Body of pancreas (tissue), 4 donors: ENCODE data around the gene DGKI. TPM values are rescaled to one million over a fixed set of nuclear protein-coding genes. Genes with fewer than 3 reads are reported as not detected.

Source experiments
- ATAC-seq: fragments of 150-250 bp; one replicate; pipeline ENCODE4 v1.9.1; 2016
- DNase-seq, 4 donors: peaks; one replicate each; pipeline ENCODE4 v3.0.0-alpha.2; 2019
- H3K27ac ChIP-seq, 4 donors: fragments of 200-600 bp; sonication (generic); 1 replicate in 3 of 4; 2 replicates in 1 of 4; pipeline versions ENCODE4 v1.5.1 to v1.6.1; 2016 to 2019; ENCODE audit warnings: mild to moderate bottlenecking in 1 of 4, mixed read lengths in 1 of 4, moderate library complexity in 1 of 4
- H3K27me3 ChIP-seq, 2 donors: fragments of 200-600 bp; sonication (generic); one replicate each; pipeline ENCODE4 v1.6.0; 2016; ENCODE audit warnings: mild to moderate bottlenecking in 1 of 2
- H3K36me3 ChIP-seq, 2 donors: fragments of 200-600 bp; sonication (generic); replicated peaks in 1 of 2; 2 replicates each; pipeline ENCODE4 v1.5.1; 2016; ENCODE audit warnings: low read depth in 2 of 2; ENCODE audit not compliant: insufficient read depth in 1 of 2
- H3K4me1 ChIP-seq: fragments of 200-600 bp; sonication (generic); one replicate; pipeline ENCODE4 v1.6.0; 2016
- H3K4me3 ChIP-seq, 2 donors: fragments of 200-600 bp; sonication (generic); 1 replicate in 1 of 2; 2 replicates in 1 of 2; pipeline ENCODE4 v1.5.1; 2016 to 2019
- H3K9me3 ChIP-seq, 3 donors: fragments of 200-600 bp; sonication (generic); 1 replicate in 2 of 3; 2 replicates in 1 of 3; pipeline ENCODE4 v1.5.1; 2016
- POLR2A ChIP-seq, 3 donors: fragments of 450-650 bp; IDR thresholded peaks; one replicate each; pipeline ENCODE4 v1.6.1; 2016; ENCODE audit warnings: antibody characterized with exemption in 3 of 3, mild to moderate bottlenecking in 2 of 3
- WGBS, 2 donors: methylation state at CpG; one replicate each; pipeline ENCODE4 v1.1.5; 2017; 5-methylcytosine and 5-hydroxymethylcytosine counted together
- intact Hi-C: fragments of 100-400 bp; cut with DNase I; formaldehyde crosslinking; loops from one replicate; pipeline ENCODE4 v1.15.1; 2023
- total RNA-seq, 2 donors: library from RNA; depleted of rRNA; stranded (reverse); fragments of >200 nt; gene quantifications; one replicate each; pipeline ENCODE4 v1.1.0, GENCODE V29; 2016
- TF ChIP-seq, protein P1 (sequence below), 7 experiments: fragments of 450-650 bp in 4 of 7; fragments of 200-600 bp in 3 of 7; sonication (generic) in 3 of 7; IDR thresholded peaks; one replicate each; pipeline ENCODE4 v1.5.1; 2016 to 2019; ENCODE audit warnings: antibody characterized with exemption in 7 of 7

DGKI gene
- total RNA-seq, 2 donors from 2014 or later = 2.6 TPM; not detected in 1

DNA sequence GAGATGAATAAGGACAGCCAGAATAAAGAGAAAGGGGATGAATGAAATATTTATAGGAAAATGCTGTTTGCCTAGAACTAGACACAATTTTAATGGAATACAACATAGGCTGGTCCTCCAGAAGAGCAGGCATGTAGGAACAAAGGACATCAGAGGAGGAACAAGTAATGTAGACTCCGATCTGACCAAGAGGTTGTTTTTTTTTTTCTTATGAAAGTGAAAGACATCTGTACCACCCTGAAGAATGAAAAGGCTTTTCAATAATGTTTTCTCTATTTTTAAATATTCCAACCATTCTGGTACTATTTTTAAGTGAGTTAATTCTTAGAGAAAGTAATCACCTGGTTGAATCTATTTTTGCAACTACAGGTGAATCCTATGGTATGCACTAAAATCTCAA lies 366.4 kb downstream of the DGKI start:
- Histone ChIP-seq H3K27ac (no peak overlapping the region), H3K9me3 (no peaks in the 10 kb centered on the region), H3K4me1 (no peaks in the 10 kb centered on the region), H3K27me3 (no peaks in the 10 kb centered on the region), H3K36me3 (no peaks in the 10 kb centered on the region), H3K4me3 (no peak overlapping the region)
- no peak for ATAC-seq
- intact Hi-C loops = no loop called here
- TF ChIP-seq, protein P1, sequence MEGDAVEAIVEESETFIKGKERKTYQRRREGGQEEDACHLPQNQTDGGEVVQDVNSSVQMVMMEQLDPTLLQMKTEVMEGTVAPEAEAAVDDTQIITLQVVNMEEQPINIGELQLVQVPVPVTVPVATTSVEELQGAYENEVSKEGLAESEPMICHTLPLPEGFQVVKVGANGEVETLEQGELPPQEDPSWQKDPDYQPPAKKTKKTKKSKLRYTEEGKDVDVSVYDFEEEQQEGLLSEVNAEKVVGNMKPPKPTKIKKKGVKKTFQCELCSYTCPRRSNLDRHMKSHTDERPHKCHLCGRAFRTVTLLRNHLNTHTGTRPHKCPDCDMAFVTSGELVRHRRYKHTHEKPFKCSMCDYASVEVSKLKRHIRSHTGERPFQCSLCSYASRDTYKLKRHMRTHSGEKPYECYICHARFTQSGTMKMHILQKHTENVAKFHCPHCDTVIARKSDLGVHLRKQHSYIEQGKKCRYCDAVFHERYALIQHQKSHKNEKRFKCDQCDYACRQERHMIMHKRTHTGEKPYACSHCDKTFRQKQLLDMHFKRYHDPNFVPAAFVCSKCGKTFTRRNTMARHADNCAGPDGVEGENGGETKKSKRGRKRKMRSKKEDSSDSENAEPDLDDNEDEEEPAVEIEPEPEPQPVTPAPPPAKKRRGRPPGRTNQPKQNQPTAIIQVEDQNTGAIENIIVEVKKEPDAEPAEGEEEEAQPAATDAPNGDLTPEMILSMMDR (IDR thresholded peaks at IDR 0.05) = no peak
- no peak for TF ChIP-seq POLR2A (IDR thresholded peaks at IDR 0.05)
- WGBS, 2 donors = 52 to 78% methylated on average over 1 of the region's 1 CpG
- no peak for DNase-seq

- intact Hi-C loops = no loop called here
- no peak for DNase-seq
- no peaks in the 10 kb centered on the region for H3K4me1 ChIP-seq
- no peak overlapping the region for H3K4me3 ChIP-seq
- no peaks in the 10 kb centered on the region for H3K9me3 ChIP-seq
- H3K27ac ChIP-seq = no peak overlapping the region
- no peaks in the 10 kb centered on the region for H3K36me3 ChIP-seq
- TF ChIP-seq, protein P1 (IDR thresholded peaks at IDR 0.05) = no peak
- TF ChIP-seq POLR2A (IDR thresholded peaks at IDR 0.05) = no peak
- H3K27me3 ChIP-seq = no peaks in the 10 kb centered on the region
- WGBS, 2 donors = 45 to 67% methylated on average over 1 of the region's 1 CpG
- ATAC-seq = no peak
Measured at GRCh38 chr7:137476937-137477336, 369.8 kb downstream of the DGKI start.

- no peak for DNase-seq
- Histone ChIP-seq H3K4me1 (no peaks in the 10 kb centered on the region), H3K9me3 (no peaks in the 10 kb centered on the region), H3K4me3 (no peak overlapping the region), H3K36me3 (no peaks in the 10 kb centered on the region), H3K27me3 (no peaks in the 10 kb centered on the region), H3K27ac (no peak overlapping the region)
- intact Hi-C loops = no loop called here
- WGBS, 2 donors = 65 to 80% methylated on average over 7 of the region's 7 CpGs
- ATAC-seq = no peak
- no peak for TF ChIP-seq POLR2A (IDR thresholded peaks at IDR 0.05)
Measured at GRCh38 chr7:137475966-137476365, 370.8 kb downstream of the DGKI start.

GRCh38 chr7:137474540-137475026 lies 372.2 kb downstream of the DGKI start:
- Histone ChIP-seq H3K36me3 (no peaks in the 10 kb centered on the region), H3K27me3 (no peaks in the 10 kb centered on the region), H3K4me3 (no peak overlapping the region), H3K27ac (no peak overlapping the region), H3K4me1 (no peaks in the 10 kb centered on the region), H3K9me3 (no peaks in the 10 kb centered on the region)
- no peak for DNase-seq
- intact Hi-C loops = no loop called here
- no peak for TF ChIP-seq POLR2A (IDR thresholded peaks at IDR 0.05)
- TF ChIP-seq, protein P1 (IDR thresholded peaks at IDR 0.05) = no peak
- ATAC-seq = no peak
- 70 to 73% methylated on average over 11 of the region's 11 CpGs for WGBS, 2 donors

DNA sequence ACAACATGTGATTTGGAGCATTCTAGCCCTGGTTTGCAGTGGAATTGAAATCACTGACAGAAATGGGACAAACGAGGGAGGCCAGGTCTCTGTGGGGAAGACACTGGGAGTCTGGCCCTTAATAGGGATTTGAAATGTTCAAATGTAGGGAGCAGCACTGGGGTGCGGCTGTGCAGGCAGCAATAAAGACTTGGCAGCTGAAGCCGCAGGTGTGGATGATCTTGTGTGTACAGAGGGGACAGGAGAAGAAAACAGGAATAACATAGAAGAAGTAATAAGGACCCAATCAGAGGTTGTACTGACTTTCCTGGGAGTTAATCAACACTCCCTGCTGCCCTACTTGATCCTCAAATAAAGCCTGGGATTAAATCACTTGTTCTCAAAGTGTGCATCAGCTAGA lies 375.6 kb downstream of the DGKI start:
- 45 to 52% methylated on average over 3 of the region's 3 CpGs for WGBS, 2 donors
- no peak overlapping the region for H3K4me3 ChIP-seq

More for the DNA sequence above, 375.6 kb downstream of the DGKI start:
- Histone ChIP-seq H3K27ac (no peak overlapping the region), H3K27me3 (no peaks in the 10 kb centered on the region), H3K9me3 (no peaks in the 10 kb centered on the region), H3K36me3 (no peaks in the 10 kb centered on the region), H3K4me1 (no peaks in the 10 kb centered on the region)
- ATAC-seq = no peak
- intact Hi-C loops = no loop called here
- DNase-seq = no peak
- TF ChIP-seq, protein P1 (IDR thresholded peaks at IDR 0.05) = no peak
- TF ChIP-seq POLR2A (IDR thresholded peaks at IDR 0.05) = no peak
